Neural crest cell (in vitro differentiated cells): ENCODE measurements around the gene REEP1. TPM values are rescaled to one million over a fixed set of nuclear protein-coding genes. Genes with fewer than 3 reads are reported as not detected.
"Not testable (repeated sequence)": the region's sequence is repeated elsewhere in the genome, so short reads cannot be mapped to it uniquely, and the experiment has no call there.

ENCODE experiments used
- DNase-seq: peaks from one replicate; pipeline ENCODE4 v3.0.0; 2021; ENCODE audit warnings: low read depth, mixed read lengths, low spot score
- H3K27ac Mint-ChIP-seq: one replicate; pipeline ENCODE4 v1.8.0; 2021; ENCODE audit warnings: mild to moderate bottlenecking, mixed read lengths; ENCODE audit not compliant: unreplicated experiment
- H3K27me3 Mint-ChIP-seq: 2 replicates; pipeline ENCODE4 v1.8.0; 2021; ENCODE audit warnings: low read depth, mild to moderate bottlenecking, mixed read lengths
- H3K36me3 Mint-ChIP-seq: 2 replicates; pipeline ENCODE4 v1.8.0; 2021; ENCODE audit warnings: low read depth, mild to moderate bottlenecking, mixed read lengths
- H3K4me1 Mint-ChIP-seq: 2 replicates; pipeline ENCODE4 v1.8.0; 2021; ENCODE audit warnings: mixed read lengths
- H3K4me3 Mint-ChIP-seq: one replicate; pipeline ENCODE4 v1.8.0; 2021; ENCODE audit warnings: mild to moderate bottlenecking, mixed read lengths
- H3K9me3 Mint-ChIP-seq: 2 replicates; pipeline ENCODE4 v1.8.0; 2021; ENCODE audit warnings: mixed read lengths
- CTCF ChIP-seq: fragments of 200-600 bp; sonication (generic); conservative IDR thresholded peaks from 2 replicates; pipeline ENCODE4 v1.5.0; 2021; ENCODE audit warnings: antibody characterized with exemption, mild to moderate bottlenecking
- total RNA-seq: library from RNA; stranded (reverse); gene quantifications from 2 replicates; pipeline ENCODE4 v1.2.1, GENCODE V29; 2021

Gene REEP1
- total RNA-seq, 1 donor from 2014 or later = 12.3 TPM

- no peak overlapping the region for H3K4me3 Mint-ChIP-seq
- H3K9me3 Mint-ChIP-seq = no peaks in the 10 kb centered on the region
- TF ChIP-seq CTCF = no peak
- H3K27ac Mint-ChIP-seq = no peak overlapping the region
- H3K4me1 Mint-ChIP-seq = peaks cover 4% of the 10 kb centered on the region
- H3K27me3 Mint-ChIP-seq = no peaks in the 10 kb centered on the region
- no peaks in the 10 kb centered on the region for H3K36me3 Mint-ChIP-seq
- DNase-seq = no peak
These were observed 82.6 kb downstream of the REEP1 start for GRCh38 chr2:86254576-86255538.

GRCh38 chr2:86253424-86253823 is 84.0 kb downstream of the REEP1 start:
- H3K4me1 Mint-ChIP-seq = peaks cover 4% of the 10 kb centered on the region
- no peaks in the 10 kb centered on the region for H3K36me3 Mint-ChIP-seq
- no peak for DNase-seq
- no peaks in the 10 kb centered on the region for H3K27me3 Mint-ChIP-seq
- TF ChIP-seq CTCF = no peak
- H3K27ac Mint-ChIP-seq = no peak overlapping the region
- H3K4me3 Mint-ChIP-seq = no peak overlapping the region
- no peaks in the 10 kb centered on the region for H3K9me3 Mint-ChIP-seq

- Mint-ChIP-seq H3K9me3 (no peaks in the 10 kb centered on the region), H3K27me3 (no peaks in the 10 kb centered on the region), H3K27ac (no peak overlapping the region), H3K4me1 (no peaks in the 10 kb centered on the region), H3K4me3 (no peak overlapping the region), H3K36me3 (no peaks in the 10 kb centered on the region)
- no peak for TF ChIP-seq CTCF
- no peak for DNase-seq
These were observed 85.6 kb downstream of the REEP1 start for GRCh38 chr2:86251840-86252266.

- H3K9me3 Mint-ChIP-seq = no peaks in the 10 kb centered on the region
- no peaks in the 10 kb centered on the region for H3K36me3 Mint-ChIP-seq
- H3K4me1 Mint-ChIP-seq = no peaks in the 10 kb centered on the region
- TF ChIP-seq CTCF = no peak
- H3K27ac Mint-ChIP-seq = no peak overlapping the region
- H3K27me3 Mint-ChIP-seq = no peaks in the 10 kb centered on the region
- no peak overlapping the region for H3K4me3 Mint-ChIP-seq
- no peak for DNase-seq
These were observed 87.6 kb downstream of the REEP1 start for GRCh38 chr2:86249579-86250391.

- Mint-ChIP-seq H3K4me1 (no peaks in the 10 kb centered on the region), H3K27ac (peak overlapping the region; percentile 27), H3K4me3 (no peak overlapping the region), H3K36me3 (no peaks in the 10 kb centered on the region), H3K9me3 (no peaks in the 10 kb centered on the region), H3K27me3 (no peaks in the 10 kb centered on the region)
- TF ChIP-seq CTCF = no peak
- no peak for DNase-seq
These were observed 88.2 kb downstream of the REEP1 start for GRCh38 chr2:86249176-86249575.

- H3K27ac Mint-ChIP-seq, DNase-seq, H3K4me1 Mint-ChIP-seq, H3K9me3 Mint-ChIP-seq, H3K27me3 Mint-ChIP-seq, H3K4me3 Mint-ChIP-seq, H3K36me3 Mint-ChIP-seq: not testable (repeated sequence)
These were observed 92.2 kb downstream of the REEP1 start for GRCh38 chr2:86245222-86245621.

- H3K36me3 Mint-ChIP-seq, H3K4me3 Mint-ChIP-seq, H3K4me1 Mint-ChIP-seq, H3K27me3 Mint-ChIP-seq, H3K27ac Mint-ChIP-seq, DNase-seq, H3K9me3 Mint-ChIP-seq: not testable (repeated sequence)
These were observed 92.6 kb downstream of the REEP1 start for GRCh38 chr2:86244781-86245180.
